Spleen (tissue), 7 donors: ENCODE results near the gene MGAT5.

ENCODE experiments used
- CTCF ChIP-seq, 11 experiments: fragments of 200-600 bp in 7 of 11; fragments of 450-650 bp in 4 of 11; sonication (generic) in 4 of 11; IDR thresholded peaks in 8 of 11; conservative IDR thresholded peaks in 3 of 11; 1 replicate in 7 of 11; 2 replicates in 4 of 11; pipeline versions ENCODE4 v1.4.0 to v1.8.0; 2016 to 2021; ENCODE audit warnings: antibody characterized with exemption in 11 of 11, inconsistent platforms in 4 of 11, mild to moderate bottlenecking in 1 of 11
- POLR2AphosphoS5 ChIP-seq, 3 donors: sonication (generic); formaldehyde crosslinking; IDR thresholded peaks; one replicate each; pipeline ENCODE4 v1.5.1; 2017; ENCODE audit warnings: antibody characterized with exemption in 3 of 3
- donor health status: DM: no; HTN: no; CAD: no; lungs with moderate emphysema.
- donor health status: DM: no; HTN: no; CAD: no.
- donor health status: DM: no; HTN: no; CAD: no.

GRCh38 chr2:134433979-134434378 lies 180.1 kb downstream of the MGAT5 start:
- TF ChIP-seq CTCF (IDR thresholded peaks at IDR 0.05 in 8 of 11, conservative IDR thresholded peaks at IDR 0.05 in 3 of 11) (no peak), POLR2AphosphoS5 (IDR thresholded peaks at IDR 0.05) (no peak)
